Stimulated activated naive CD4-positive, alpha-beta T cell (primary cell): Measurements from ENCODE around the gene ATAD1.
"Not testable (repeated sequence)": the region's sequence is repeated elsewhere in the genome, so short reads cannot be mapped to it uniquely, and the experiment has no call there.

Experiments
- DNase-seq, 6 experiments: peaks; one replicate each; lab custom pipeline; 2025; lab: John Stamatoyannopoulos, UW

ATAD1 gene

GRCh38 chr10:87846711-87847110 is 28.7 kb upstream of the ATAD1 start:
- not testable (repeated sequence) for DNase-seq

- DNase-seq, result no peak
Measured at GRCh38 chr10:87846023-87846422, 28.0 kb upstream of the ATAD1 start.

DNA sequence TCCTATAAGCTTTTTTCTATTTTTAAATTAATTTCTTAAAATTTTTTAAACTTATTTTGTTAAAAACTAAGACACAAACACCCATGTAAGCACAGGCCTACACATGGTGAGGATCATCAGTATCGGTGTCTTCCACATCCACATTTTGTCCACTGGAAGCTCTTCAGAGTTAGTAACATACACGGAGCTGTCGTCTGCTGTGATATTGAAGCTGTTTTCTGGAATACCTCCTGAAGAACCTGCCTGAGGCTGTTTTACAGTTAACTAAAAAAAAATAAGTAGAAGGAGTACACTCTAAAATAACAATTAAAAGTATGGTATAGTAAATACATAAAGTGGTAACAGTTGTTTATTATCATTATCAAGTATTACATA is 27.6 kb upstream of the ATAD1 start:
- DNase-seq, result no peak

DNA sequence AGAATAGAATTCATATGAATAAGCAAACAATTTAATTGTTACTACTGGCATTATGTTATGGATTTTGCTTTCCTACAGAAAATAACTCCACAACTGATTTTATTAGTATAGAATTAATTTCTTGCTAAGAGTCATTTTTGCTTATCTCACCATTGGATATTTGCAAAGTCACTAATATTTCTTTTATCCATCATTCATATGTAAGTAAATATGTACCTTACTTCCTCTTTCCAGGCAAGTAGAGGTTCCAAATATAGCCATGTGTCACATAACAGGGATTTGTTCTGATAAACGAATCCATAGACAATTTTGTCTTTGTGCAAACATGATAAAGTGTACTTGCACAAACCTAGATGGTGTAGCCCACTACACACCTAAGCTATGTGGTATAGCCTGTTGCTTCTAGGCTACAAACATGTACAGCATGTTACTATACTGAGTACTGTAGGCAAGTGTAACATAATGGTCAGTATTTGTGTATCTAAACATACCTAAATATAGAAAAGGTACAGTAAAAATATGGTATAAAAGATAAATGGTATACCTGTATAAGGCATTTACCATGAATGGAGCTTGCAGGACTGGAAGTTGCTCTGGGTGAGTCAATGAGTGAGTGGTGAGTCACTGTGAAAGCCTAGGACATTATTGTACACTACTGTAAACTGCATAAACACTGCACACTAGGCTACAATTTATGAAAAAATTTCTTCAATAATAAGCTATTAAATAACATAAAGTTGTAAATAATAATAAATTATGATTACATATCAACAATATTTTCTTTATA is 27.0 kb upstream of the ATAD1 start:
- no peak for DNase-seq

GRCh38 chr10:87843714-87844113 is 25.7 kb upstream of the ATAD1 start:
- no peak for DNase-seq

- DNase-seq, result no peak
Measured at GRCh38 chr10:87842776-87843497, 24.9 kb upstream of the ATAD1 start.

DNA sequence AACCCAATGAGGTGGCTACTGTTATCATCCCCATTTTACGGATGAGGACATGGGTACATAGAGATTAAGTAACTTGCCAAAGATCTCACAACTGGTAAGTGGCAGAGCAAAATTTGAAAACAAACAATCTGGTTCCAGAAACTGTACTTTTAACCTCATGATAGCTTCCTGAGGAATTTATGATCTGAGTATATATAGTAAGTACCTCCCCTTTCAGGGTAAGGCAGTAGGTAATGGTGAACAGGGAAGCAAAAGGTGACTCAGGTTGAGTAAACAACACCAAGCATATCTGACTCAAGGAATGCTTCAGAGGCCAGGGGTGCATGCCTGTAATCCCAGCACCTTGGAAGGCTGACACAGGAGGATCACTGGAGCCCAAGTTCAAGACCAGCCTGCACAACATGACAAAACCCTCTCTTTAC is 24.2 kb upstream of the ATAD1 start:
- no peak for DNase-seq

DNA sequence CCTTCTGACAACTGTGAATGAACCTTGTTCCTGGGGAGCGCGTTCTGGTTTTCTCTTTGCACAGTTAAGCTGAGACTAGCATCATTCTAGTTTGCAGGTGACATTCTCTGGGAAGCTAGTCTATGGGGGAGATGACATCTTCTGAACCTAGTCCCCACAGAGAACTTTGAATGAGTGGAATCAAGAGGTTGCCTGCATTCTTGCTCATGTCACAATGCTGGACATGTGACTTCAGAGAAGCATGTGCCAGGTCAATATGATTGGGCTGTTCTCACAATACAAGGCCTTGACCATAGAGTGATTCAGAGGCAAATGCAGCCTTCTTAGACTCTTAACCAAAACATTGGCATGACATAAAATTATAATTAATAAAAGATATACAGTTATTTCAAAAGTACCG is 23.2 kb upstream of the ATAD1 start:
- no peak for DNase-seq

DNA sequence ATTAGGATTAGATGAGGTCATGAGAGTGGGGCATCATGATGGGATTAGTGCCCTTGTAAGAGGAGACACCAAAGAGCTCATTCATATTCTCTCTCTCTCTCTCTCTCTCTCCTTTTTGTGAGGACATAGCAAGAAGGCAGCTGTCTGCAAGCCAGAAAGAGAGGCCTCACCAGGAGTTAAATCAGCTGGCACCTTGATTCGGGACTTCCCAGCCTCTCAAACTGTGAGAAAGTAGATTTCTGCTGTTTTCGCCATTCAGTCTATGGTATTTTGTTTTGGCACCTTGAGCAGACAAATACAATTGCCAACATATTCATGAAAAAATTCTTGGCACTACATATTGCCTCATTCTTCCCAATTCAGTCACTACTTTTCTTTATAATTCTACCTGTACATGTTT is 20.6 kb upstream of the ATAD1 start:
- no peak for DNase-seq

- DNase-seq, result no peak
Measured at GRCh38 chr10:87837445-87837844, 19.4 kb upstream of the ATAD1 start.

DNA sequence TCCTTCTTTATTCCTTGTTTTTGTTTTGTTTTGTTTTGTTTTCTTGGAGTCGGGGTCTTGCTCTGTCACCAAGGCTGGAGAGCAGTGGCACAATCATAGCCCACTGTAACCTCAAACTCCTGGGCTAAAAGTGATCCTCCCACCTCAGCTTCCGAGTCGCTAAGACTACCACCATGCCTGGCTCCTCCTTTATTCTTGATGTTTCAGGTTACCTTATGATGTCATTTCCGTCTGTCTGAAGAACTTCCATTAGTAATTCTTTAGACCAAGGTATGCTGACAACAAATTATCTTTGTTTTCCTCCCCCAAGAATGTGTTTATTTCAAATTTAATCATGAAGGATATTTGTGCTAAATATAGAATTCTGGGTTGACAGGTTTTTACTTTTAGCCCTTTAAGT is 18.1 kb upstream of the ATAD1 start:
- no peak for DNase-seq

DNA sequence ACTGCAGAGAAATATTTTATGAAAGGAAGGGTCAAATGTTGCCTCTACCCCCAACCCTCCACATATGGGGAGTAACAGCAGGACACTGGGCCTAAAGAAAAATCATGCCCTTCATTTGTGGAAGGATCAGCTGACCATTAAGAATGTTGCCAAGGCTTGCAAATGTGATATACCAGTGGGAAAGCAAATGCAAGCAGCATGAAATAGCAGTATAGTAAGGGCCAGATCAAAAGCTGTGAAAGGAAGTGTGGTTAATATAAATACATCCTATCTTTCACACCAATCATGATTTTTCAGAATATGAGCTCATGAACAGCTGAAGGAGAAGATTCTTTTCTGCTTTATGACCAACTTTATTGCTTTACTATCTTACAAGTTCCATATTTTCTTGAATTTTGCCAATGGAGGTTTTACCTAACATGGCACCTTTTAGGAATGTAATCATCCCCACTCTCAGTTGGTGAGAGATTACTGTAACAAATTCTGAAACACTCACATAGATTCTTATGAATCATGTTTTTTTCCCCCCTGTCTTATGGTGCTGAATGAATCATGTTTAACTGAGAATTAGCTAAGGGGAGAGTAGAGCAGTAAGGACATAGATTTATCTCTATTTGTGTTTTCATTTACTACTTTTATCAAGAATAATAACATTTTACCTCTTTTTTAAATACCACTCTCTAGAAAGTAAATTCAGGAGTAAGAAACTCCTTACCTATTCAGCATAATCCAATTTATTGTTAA is 12.1 kb upstream of the ATAD1 start:
- DNase-seq, result no peak

DNA sequence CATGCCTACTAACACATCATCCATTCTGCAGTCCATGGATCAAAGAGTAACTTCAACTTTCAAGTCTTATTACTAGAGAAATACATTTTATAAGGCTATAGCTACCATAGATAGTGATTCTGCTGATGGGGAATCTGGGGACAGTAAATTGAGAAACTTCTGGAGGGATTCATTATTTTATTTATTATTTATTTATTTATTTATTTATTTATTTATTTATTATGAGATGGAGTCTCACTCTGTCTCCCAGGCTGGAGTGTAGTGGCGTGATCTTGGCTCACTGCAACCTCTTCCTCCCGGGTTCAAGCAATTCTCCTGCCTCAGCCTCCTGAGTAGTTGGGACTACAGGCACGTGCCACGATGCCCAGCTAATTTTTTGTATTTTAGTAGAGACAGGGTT is 11.0 kb upstream of the ATAD1 start:
- not testable (repeated sequence) for DNase-seq

DNA sequence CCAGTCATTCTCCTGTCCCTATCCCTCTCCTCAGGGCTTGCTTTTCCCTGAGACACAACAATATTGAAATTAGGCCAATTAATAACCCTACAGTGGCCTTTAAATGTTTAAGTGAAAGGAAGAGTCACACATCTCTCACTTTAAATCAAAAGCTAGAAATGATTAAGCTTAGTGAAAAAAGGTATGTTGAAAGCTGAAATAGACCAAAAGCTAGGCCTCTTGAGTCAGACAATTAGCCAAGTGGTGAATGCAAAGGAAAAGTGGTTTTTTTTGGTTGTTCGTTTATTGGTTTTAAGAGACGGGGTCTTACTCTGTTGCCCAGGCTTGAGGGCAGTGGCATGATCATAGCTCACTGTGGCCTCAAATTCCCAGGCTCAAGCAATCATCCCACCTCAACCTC is 9.7 kb upstream of the ATAD1 start:
- DNase-seq, result no peak

GRCh38 chr10:87826653-87827052 is 8.6 kb upstream of the ATAD1 start:
- DNase-seq, result no peak

DNA sequence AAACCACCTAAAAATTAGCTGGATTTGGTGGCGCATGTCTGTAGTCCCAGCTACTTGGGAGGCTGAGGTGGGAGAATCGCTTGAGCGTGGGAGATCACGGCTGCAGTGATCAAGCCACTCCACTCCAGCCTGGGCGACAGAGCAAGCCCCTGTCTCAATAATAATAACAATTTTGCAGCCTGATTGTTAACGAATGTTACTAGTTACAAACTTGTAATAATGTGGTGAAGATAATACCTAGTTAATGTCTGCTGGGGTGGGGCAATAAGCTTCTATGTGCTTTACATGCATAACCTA is 1.2 kb upstream of the ATAD1 start:
- DNase-seq, result no peak

- peak; percentile 37 to 87 (median 74) for DNase-seq
Measured at GRCh38 chr10:87818505-87819288, 671 bp upstream of the ATAD1 start.

DNA sequence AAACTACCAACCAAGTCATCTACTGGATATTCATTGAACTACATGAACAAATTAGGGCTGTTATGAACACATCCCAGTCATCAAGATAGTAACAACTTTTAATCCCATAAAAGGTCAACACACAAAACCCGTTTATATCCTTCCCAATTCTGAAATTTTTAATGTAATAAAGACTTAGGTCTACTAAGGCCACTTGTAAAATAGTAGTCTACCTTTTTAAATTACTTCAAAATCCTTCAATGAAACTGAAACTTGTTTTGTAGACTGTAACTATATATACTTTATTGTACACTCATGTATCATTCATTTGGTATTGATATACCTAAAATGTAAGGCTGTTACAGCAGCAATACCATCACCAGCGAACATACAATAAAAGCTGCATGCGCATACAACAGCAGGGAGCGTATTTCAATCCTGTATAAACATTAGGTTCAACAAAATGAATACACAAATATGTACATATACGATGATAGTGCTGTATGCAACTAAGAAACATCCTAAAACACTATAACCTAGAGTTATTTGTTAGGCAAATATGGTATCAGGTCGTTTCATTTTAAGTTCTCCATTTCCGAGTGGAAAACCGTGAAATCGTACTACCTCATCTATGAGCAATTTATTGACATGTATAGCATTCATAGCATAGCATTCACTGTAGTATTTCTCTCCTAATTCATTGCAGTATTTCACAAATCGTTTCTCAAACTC is 973 bp downstream of the ATAD1 start:
- no peak for DNase-seq

DNA sequence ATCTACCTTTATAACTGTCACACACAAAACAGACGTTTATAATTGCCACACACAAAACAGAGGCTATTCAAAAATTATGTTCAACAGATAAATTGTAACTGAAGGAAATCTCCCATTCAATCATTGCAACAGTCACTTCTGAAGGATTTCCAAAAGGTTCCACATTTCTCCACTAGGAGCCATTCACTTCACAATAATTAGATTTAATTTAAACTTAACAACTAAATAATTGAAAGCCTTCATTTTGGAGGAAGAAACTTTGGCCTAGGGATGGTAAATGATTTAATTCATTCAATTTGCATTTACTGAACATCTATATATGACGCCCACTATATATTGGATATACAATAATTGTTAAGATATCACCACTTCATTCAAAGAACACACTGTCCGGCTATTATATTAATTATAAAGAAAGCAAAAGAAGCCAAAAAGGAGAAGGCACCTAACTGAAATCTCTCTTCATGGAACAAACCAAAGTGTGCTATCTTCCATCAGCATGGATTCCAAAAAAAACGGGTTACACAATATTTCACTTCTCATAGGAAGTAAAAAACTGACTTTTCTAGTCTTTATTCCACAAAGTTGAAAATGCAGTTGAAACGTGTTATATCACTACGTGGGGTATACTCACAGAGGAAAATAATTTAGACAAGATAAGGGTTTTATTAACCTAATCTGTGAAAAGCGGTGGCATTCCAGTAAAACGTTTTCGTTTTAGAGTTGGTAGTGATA is 1.7 kb downstream of the ATAD1 start:
- no peak for DNase-seq

- DNase-seq, result no peak
Measured at GRCh38 chr10:87804939-87805569, 13.0 kb downstream of the ATAD1 start.

DNA sequence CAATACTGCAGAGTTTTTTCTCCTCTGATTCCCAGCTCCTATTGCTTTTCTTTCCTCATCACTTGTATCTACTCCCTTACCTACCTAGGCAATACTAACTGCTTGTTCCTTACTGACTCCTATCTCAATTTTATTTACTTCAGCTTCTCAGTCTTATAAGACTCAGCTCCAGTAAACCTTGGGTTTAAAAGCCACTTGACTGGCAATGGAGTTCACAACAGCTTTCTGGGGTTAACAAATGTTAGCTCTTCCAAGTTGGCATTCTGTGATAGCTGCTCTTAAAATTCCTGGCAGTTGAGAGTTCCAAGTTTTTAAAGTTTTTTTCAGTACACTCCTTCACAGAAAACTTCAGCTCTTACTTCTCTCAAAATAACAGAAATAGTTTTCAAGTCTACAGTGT is 14.2 kb downstream of the ATAD1 start:
- no peak for DNase-seq
